Cerebellar cortex (tissue), 1 donor: ENCODE measurements around the gene APBB2.

Source experiments
- DNase-seq: peaks from one replicate; pipeline ENCODE4 v3.0.0-alpha.2; 2015; ENCODE audit warnings: low spot score

The APBB2 gene

DNA sequence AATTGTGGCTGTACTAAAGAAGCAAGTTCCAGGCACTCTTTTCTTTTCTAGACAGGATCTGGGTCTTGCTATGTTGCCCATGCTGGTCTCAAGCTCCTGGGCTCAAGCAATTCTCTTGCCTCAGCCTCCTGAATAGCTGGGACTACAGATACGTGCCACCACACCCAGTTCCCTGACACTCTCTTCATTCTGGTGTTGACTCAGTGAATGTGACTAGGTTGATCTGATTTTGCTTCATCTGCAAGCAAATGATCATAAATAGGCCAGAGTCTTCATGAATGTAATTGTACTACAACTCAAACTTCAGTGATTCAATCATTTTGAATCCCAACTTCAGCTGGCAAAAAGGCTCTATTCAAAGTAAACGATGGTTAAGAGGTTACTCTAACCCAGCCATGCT is 78.5 kb downstream of the APBB2 start:
- no peak for DNase-seq

DNA sequence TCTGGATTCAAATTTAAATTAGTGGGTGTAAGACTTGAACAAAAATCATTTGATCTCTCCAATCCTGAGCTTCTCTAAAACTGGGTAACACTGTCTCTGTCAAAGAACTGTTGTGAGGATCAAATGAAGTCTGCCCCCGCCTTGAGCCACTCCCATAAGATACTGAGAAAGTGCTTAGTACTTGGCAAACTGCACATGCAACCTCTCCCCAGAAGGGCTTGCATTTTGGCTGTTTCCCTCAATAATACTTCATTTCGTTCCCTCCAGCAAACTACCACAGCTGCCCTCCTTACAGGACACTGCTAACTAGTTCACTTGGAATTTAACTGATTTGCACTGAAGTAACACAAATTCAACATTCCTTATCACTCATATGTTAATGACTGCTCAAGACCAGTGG is 79.8 kb downstream of the APBB2 start:
- DNase-seq, result no peak

GRCh38 chr4:41133454-41134018 is 80.8 kb downstream of the APBB2 start:
- no peak for DNase-seq

DNA sequence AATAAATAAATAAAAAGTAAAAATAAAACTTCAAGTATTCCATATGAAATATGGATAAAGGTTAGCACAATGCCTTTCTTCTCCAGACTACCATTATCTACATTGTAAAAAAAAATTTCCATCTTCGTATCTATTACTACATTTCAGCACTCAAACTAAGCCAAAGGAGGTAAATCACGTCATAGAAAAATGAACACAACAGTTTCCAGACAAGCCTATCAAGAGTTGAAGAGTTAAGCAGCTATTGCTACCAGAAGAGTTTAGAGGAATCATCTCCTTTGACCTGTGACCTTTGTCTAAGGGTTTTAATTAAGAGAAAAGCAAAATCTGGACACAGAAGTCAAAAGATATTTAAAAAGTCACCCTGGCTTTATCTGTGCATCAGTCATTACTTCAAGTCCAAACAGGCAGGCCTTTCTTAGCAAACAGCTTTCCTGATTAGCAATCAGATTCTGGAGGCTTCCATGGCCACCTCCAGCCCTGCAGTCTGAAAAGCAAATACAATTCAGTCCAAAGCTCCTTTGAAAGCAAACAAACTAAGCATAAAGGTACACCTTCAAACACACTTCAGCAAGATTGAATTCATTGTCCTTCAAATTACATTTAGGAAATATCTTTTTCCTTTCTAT is 82.2 kb downstream of the APBB2 start:
- no peak for DNase-seq

DNA sequence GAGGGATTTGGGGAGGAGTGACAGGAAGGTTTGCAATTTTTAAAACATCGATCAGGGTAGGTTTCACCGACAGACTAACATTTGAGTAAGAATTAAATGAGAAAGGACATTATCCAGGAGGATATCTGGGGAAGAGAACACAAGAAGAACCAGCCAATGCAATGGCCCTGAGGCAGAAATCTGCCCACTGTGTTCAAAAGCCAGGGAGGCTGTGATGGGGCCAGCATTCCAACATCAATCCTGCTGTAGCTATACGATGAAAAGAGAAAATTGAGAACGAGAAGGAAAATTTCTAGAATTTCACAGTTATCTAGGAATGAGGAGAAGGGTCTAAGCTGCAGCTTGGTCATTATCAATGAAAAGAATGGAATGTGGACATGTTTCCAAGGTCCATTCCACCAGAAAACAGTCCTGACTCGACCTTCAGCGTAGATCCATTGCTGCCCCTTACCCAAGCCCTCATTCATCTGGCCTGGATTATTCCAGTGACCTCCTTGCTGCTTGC is 84.4 kb downstream of the APBB2 start:
- DNase-seq, result no peak

DNA sequence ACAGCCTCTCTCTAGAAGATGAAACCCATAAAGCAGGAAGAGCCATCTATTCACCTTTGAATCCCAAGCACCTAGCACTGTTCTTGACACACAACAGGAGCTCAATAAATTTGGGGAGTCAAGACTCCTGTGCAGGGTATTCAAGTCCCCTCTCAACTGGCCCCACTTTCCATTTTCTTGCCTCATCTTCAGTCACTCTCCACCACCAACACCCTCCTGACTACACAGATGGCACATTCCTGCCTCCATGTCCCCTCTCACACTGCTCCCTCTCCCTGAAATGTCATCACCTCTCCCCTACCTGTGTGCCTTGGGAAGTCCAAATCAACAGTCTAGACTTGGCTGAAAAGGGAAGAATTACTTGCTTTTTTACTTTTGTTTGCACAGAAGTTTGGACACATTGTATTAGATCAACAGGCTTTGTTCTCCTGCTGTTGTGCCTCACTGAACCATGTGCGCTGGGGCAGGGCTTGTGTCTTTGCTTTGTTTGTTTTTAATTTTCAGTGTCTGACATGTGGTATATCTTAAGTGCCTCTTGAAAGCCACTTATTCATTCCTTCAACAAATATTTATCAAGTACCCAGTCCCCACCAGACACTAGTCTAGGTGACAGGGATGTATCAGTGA is 85.1 kb downstream of the APBB2 start:
- no peak for DNase-seq

GRCh38 chr4:41125558-41126311 is 88.6 kb downstream of the APBB2 start:
- DNase-seq, result no peak

DNA sequence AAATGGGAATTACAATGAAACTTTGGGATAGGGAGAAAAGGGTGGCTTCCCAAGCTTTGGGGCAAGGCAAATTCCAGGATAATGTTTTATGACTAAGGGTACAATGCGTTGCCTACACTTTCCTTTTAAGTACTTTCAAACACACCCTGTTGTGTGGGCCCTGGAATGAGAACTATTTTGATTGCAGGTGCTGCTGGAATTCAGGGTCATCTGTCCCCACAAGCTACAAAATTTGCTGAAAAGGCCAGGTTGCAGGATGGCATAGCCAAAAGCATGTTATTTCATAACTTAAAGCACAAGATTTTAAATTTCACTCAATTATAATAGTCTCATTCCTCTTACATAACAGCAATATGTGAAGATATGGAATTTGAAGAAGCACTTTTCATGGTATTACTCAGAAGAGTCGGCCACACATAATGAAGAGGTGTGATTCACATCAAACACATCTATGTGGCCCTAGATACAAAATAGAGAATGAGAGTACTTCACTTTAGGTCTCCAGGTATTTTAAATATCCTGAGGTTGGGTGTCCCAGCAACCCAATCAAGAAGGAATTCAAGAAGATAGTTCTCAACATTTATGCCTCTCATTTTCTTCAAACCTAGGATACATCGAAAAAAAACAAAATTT is 89.3 kb downstream of the APBB2 start:
- DNase-seq, result no peak

- no peak for DNase-seq
Observed at GRCh38 chr4:41122775-41123174, 91.6 kb downstream of the APBB2 start.

GRCh38 chr4:41122309-41122708 is 92.0 kb downstream of the APBB2 start:
- no peak for DNase-seq

DNA sequence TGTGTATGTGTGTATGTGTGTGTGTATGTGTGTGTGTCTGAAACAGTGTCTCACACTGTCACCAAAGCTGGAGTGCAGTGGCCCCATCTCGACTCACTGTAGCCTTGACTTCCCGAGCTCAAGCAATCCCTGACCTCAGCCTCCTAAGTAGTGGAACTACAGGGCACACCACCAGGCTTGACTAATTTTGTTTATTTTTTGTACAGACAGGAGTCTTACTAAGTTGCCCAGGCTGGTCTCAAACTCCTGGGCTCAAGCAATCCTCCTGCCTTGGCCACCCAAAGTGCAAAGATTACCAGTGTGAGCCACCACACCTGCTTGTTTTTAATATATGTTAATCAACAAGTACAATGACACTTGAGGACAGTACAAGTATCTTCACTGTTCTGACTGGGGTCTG is 92.4 kb downstream of the APBB2 start:
- no peak for DNase-seq

DNA sequence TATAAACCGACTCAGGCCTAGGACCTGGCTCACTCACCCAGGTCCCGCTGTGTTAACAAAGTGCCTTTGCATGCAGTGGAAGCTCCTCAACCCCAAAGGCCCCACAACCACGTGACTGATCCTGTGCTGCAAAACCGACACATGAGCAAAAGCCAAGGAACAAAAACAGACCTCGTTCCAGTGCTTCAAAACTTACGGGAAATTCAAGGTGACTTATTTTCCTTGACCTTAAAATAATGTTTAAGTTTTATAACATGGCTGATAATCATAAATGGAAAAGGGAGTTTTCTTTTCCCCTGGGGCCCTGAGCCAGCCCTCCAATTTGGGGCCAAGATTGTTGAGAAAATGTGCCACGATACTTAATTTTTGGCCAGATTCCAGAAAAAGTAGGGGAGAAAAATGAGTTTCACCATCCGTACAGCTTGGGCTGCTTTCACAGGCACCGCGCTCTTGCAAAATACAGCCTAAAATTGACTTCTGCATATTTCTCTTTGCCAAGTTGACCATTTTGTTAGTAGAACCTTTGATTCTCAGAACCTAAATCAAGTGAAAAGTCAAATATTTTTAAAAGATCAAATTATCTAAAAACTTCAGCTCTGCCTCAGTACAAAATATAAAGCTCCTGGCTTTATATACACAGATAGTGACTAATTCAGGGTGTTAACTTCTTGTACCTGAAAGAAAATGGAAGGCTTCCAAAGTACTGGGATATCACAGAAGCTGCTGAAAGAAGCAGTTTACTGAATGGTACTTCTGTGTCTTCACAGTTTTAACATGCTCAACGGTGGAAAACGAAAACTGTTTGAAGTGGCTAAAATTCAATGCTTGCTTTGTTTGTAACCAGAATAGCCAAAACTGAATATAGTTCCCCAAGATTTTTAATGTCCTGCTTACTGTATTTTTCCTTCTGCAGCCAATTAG is 93.8 kb downstream of the APBB2 start:
- DNase-seq, result peak; percentile 19

DNA sequence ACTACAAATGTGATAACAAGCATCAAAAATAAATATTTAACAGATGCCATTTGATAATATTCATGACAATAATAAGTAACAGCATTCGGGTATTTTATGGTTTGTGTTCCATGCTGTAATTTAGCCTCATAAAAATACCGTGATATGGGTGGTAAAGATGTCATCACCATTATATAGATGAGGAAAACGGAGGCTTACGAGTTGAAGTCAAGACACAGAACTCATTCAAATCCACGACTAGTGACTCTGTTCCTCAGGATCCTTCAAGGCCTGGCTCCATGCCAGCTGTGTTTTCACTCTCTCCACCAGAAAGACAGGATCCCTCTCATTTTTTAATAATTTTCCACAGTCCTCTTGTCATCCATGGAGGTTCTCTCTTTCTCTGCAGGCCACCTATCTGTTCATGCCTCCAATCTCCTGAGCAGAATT is 94.5 kb downstream of the APBB2 start:
- DNase-seq, result no peak

- peak; percentile 73 for DNase-seq
Observed at GRCh38 chr4:41111791-41112190, 102.6 kb downstream of the APBB2 start.

DNA sequence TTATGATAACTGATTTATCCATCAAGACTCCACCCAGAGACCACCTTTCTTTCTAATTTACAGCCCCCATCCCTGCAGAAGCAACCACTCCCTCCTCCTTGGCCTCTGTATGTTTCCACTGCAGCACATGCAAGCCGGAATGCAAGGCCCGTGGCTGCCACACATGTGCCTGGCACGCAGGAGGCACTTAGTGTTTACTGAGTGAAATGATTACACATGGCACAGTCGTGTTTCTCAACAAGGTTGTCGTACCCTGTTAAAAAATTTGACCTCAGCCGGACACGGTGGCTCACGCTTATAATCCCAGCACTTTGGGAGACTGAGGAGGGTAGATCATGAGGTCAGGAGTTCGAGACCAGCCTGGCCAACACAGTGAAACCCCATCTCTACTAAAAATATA is 104.3 kb downstream of the APBB2 start:
- no peak for DNase-seq

GRCh38 chr4:41108481-41108880 is 105.9 kb downstream of the APBB2 start:
- no peak for DNase-seq

DNA sequence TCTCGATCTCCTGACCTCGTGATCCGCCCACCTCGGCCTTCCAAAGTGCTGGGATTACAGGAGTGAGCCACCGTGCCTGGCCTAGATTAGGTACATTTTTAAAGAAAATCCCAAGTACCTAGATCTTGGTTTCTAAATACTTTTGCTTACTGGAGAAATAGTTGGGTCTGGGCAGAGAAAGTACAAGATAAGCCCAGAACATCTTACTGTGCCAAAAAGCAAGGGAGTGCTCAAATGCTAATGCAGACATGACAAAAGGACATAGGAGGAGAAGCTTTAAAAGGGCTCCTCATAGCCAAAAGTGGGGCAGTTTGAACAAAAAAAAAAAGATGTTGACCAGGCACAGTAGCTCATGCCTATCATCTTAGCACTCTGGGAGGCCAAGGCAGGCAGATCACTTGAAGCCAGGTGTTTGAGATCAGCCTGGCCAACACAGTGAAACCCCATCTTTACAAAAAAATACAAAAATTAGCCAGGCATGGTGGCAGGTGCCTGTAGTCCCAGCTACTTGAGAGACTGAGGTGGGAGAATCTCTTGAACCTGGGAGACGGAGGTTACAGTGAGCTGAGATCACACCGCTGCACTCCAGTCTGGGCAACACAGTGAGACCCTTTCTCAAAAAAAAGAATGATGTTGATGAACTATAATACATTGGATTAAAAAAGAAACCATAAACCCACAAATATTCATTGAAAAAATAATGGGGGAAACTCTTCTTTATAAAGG is 107.5 kb downstream of the APBB2 start:
- DNase-seq, result no peak

DNA sequence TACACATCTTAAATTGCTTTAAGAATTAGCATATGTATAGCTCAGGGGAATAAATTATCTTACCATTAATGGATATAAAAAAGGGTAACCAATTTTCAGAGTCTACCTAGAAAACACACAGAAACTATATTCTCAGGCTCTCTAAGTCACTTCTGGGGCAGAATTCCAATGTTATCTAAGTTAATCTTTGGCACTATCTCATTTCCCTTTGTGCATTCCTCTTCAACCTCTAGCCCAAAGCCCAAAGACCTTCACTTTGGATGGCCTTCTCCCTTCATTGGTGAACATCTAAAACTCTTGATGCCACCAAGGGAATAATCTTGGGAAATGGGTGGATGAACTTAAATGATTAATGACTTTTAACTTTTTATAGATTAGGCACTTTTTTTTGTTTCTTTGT is 108.3 kb downstream of the APBB2 start:
- DNase-seq, result no peak

DNA sequence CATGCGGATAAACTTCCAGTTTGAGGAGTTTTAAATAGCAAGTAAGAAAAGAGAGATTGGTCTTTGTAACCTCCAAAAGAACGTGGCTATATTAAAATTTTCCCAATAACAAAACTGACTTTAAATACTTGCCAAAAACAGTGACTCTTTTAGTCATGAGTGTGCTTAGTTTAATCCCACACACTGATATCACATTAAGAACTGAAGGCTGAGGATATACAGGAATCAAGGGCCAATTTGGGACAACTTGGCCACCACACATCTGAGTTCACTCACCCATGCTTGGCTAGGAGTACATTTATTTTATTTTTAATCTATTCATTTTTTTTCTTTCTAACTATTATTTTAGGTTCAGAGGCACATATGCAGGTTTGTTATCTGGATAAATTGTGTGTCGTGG is 110.2 kb downstream of the APBB2 start:
- DNase-seq, result no peak

DNA sequence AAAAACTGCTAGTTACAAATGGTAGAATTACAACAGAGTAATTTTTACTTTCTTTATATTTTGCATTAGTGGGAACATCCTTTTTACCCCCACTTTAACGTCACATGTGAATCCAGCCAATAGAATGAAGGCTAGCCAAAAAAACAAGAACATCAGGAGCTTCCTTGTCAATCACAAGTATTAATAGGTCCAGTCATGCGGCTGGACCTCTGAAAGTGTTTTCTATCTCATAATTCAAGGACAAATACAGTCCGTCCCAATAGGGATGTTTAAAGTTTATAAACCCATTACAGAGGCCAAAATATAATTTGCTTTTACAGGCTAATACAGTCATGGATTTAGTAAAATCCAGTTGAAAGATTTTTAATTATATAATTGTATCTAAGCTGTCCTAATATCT is 110.7 kb downstream of the APBB2 start:
- DNase-seq, result no peak
